ENCODE data around the gene CACNA1B.

The CACNA1B gene

GRCh38 chr9:137913771-137914767 is 36.5 kb downstream of the CACNA1B start:
- ChIA-PET CTCF (no interaction called here), POLR2A (no interaction called here)
- no peak for DNase-seq (ENCODE audit: extremely low spot score)
- TF ChIP-seq FOXK2 (IDR thresholded peaks at IDR 0.05): no peak
- TF ChIP-seq CTBP1 (IDR thresholded peaks at IDR 0.05; ENCODE audit: borderline replicate concordance): no peak
- no peak for TF ChIP-seq ARNT (IDR thresholded peaks at IDR 0.05)
- no peak for TF ChIP-seq LEF1 (IDR thresholded peaks at IDR 0.05; ENCODE audit: borderline replicate concordance)
- TF ChIP-seq ZNF384 (IDR thresholded peaks at IDR 0.05): no peak
- TF ChIP-seq SUZ12 (IDR thresholded peaks at IDR 0.05): no peak
- TF ChIP-seq L3MBTL2 (conservative IDR thresholded peaks at IDR 0.05): no peak
- TF ChIP-seq HDGF (IDR thresholded peaks at IDR 0.05; ENCODE audit: borderline replicate concordance): no peak
- TF ChIP-seq SP1 (IDR thresholded peaks at IDR 0.05): no peak
- no peak for TF ChIP-seq FOXM1 (IDR thresholded peaks at IDR 0.05; ENCODE audit: borderline replicate concordance)
- no peak for TF ChIP-seq ELF4 (IDR thresholded peaks at IDR 0.05)
- no peak for TF ChIP-seq BHLHE40 (IDR thresholded peaks at IDR 0.05; ENCODE audit: borderline replicate concordance)
- no peak for TF ChIP-seq PKNOX1 (IDR thresholded peaks at IDR 0.05)
- TF ChIP-seq FOXA1 (IDR thresholded peaks at IDR 0.05): no peak
- TF ChIP-seq NFRKB (IDR thresholded peaks at IDR 0.05): no peak
- TF ChIP-seq TARDBP (IDR thresholded peaks at IDR 0.05): no peak

- ChIA-PET CTCF (no interaction called here), POLR2A (no interaction called here)
- DNase-seq (ENCODE audit: extremely low spot score): no peak
- TF ChIP-seq SUZ12 (IDR thresholded peaks at IDR 0.05) (no peak), HDGF (IDR thresholded peaks at IDR 0.05; ENCODE audit: borderline replicate concordance) (no peak), CTBP1 (IDR thresholded peaks at IDR 0.05; ENCODE audit: borderline replicate concordance) (no peak), ZNF384 (IDR thresholded peaks at IDR 0.05) (no peak), FOXM1 (IDR thresholded peaks at IDR 0.05; ENCODE audit: borderline replicate concordance) (no peak), SP1 (IDR thresholded peaks at IDR 0.05) (no peak), L3MBTL2 (conservative IDR thresholded peaks at IDR 0.05) (no peak), ARNT (IDR thresholded peaks at IDR 0.05) (no peak), PKNOX1 (IDR thresholded peaks at IDR 0.05) (no peak), FOXA1 (IDR thresholded peaks at IDR 0.05) (no peak), LEF1 (IDR thresholded peaks at IDR 0.05; ENCODE audit: borderline replicate concordance) (no peak), FOXK2 (IDR thresholded peaks at IDR 0.05) (no peak), BHLHE40 (IDR thresholded peaks at IDR 0.05; ENCODE audit: borderline replicate concordance) (no peak), ELF4 (IDR thresholded peaks at IDR 0.05) (no peak), TARDBP (IDR thresholded peaks at IDR 0.05) (no peak), NFRKB (IDR thresholded peaks at IDR 0.05) (no peak)
Measured at GRCh38 chr9:137916540-137916939, 39.0 kb downstream of the CACNA1B start.

GRCh38 chr9:137917116-137917515 is 39.5 kb downstream of the CACNA1B start:
- no peak for DNase-seq (ENCODE audit: extremely low spot score)
- POLR2A ChIA-PET: no interaction called here
- no peak for TF ChIP-seq LEF1 (IDR thresholded peaks at IDR 0.05; ENCODE audit: borderline replicate concordance)
- no peak for TF ChIP-seq FOXA1 (IDR thresholded peaks at IDR 0.05)
- no peak for TF ChIP-seq TARDBP (IDR thresholded peaks at IDR 0.05)
- TF ChIP-seq PKNOX1 (IDR thresholded peaks at IDR 0.05): no peak
- TF ChIP-seq HDGF (IDR thresholded peaks at IDR 0.05; ENCODE audit: borderline replicate concordance): no peak
- TF ChIP-seq SP1 (IDR thresholded peaks at IDR 0.05): no peak
- no peak for TF ChIP-seq ARNT (IDR thresholded peaks at IDR 0.05)
- TF ChIP-seq BHLHE40 (IDR thresholded peaks at IDR 0.05; ENCODE audit: borderline replicate concordance): no peak
- no peak for TF ChIP-seq ZNF384 (IDR thresholded peaks at IDR 0.05)
- no peak for TF ChIP-seq FOXK2 (IDR thresholded peaks at IDR 0.05)
- no peak for TF ChIP-seq L3MBTL2 (conservative IDR thresholded peaks at IDR 0.05)
- no peak for TF ChIP-seq NFRKB (IDR thresholded peaks at IDR 0.05)
- CTCF ChIA-PET: no interaction called here

DNA sequence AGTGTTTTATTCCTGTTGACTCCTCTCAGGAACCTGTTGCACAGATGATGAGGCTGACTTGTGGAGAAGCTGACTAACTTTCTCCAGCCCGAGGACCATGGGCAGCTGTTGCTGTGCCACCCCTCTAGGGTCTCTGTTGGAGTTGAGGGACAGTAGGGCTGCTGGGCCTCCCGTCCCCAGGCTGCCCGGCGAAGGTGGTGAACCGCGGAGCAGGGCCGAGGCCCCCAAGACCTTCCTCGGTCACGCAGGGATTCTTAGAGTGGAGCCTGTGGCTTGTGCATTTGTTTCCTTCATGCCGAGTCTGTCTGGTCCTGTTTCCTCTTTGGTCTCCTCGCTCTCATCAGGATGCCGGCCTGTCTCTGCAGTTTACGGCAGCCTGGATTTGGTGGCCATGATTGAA is 40.2 kb downstream of the CACNA1B start:
- ChIA-PET POLR2A (no interaction called here), CTCF (no interaction called here)
- no peak for DNase-seq (ENCODE audit: extremely low spot score)
- TF ChIP-seq NFRKB (IDR thresholded peaks at IDR 0.05) (no peak), CTBP1 (IDR thresholded peaks at IDR 0.05; ENCODE audit: borderline replicate concordance) (no peak), FOXM1 (IDR thresholded peaks at IDR 0.05; ENCODE audit: borderline replicate concordance) (no peak), HDGF (IDR thresholded peaks at IDR 0.05; ENCODE audit: borderline replicate concordance) (no peak), SP1 (IDR thresholded peaks at IDR 0.05) (no peak)

DNA sequence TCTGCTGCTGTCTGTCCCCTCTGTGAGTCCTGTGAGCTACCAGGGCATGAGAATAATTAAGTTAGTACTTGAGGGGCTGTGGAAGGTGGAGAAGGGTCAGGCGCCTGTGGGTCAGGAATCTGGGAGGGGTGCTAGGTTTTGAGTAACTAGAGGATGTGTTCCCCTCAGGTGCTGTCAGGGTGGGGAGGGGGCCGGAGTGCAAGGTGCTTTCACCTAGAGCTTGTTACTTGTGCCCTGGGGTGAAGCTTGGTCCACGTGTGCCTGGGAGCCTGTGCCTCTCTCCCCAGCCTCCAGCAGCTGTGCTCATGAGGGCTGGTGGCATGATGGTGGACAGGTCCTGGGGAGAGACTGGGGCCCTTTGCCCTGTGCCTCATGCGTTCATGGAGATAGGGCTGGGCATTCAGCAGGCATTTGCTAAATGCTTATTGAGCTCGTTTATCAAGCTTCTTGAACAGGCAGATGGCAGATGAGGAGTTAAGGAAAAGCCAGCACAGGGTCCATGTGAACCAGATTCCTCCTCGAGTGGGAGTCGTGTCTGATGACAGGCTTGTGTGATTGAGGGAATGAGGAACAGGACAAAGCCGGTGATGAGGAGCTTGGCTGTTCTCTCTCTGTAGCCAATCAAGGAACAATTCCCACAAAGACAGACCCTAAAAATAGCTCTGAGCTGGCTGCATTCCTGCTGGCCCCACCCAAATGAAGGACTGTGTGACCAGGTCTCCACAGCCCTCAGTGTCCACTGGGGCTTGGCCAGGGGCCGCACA is 40.9 kb downstream of the CACNA1B start:
- no peak for TF ChIP-seq CTBP1 (IDR thresholded peaks at IDR 0.05; ENCODE audit: borderline replicate concordance)
- TF ChIP-seq SUZ12 (IDR thresholded peaks at IDR 0.05): no peak
- TF ChIP-seq TARDBP (IDR thresholded peaks at IDR 0.05): no peak
- TF ChIP-seq HDGF (IDR thresholded peaks at IDR 0.05; ENCODE audit: borderline replicate concordance): no peak
- TF ChIP-seq PKNOX1 (IDR thresholded peaks at IDR 0.05): no peak
- no peak for TF ChIP-seq NFRKB (IDR thresholded peaks at IDR 0.05)
- TF ChIP-seq LEF1 (IDR thresholded peaks at IDR 0.05; ENCODE audit: borderline replicate concordance): no peak
- no peak for TF ChIP-seq ELF4 (IDR thresholded peaks at IDR 0.05)
- TF ChIP-seq FOXA1 (IDR thresholded peaks at IDR 0.05): no peak
- no peak for TF ChIP-seq FOXK2 (IDR thresholded peaks at IDR 0.05)
- TF ChIP-seq BHLHE40 (IDR thresholded peaks at IDR 0.05; ENCODE audit: borderline replicate concordance): no peak
- no peak for TF ChIP-seq FOXM1 (IDR thresholded peaks at IDR 0.05; ENCODE audit: borderline replicate concordance)
- no peak for TF ChIP-seq SP1 (IDR thresholded peaks at IDR 0.05)
- ChIA-PET POLR2A (no interaction called here), CTCF (no interaction called here)
- no peak for DNase-seq (ENCODE audit: extremely low spot score)

All from HEK293T (cell line).